ENCODE results near the gene CLIC4.
A peak's percentile ranks its signal among the peaks of the same experiment; 100 is the strongest.
"Not testable (repeated sequence)": the region's sequence is repeated elsewhere in the genome, so short reads cannot be mapped to it uniquely, and the experiment has no call there.

Gene CLIC4

DNA sequence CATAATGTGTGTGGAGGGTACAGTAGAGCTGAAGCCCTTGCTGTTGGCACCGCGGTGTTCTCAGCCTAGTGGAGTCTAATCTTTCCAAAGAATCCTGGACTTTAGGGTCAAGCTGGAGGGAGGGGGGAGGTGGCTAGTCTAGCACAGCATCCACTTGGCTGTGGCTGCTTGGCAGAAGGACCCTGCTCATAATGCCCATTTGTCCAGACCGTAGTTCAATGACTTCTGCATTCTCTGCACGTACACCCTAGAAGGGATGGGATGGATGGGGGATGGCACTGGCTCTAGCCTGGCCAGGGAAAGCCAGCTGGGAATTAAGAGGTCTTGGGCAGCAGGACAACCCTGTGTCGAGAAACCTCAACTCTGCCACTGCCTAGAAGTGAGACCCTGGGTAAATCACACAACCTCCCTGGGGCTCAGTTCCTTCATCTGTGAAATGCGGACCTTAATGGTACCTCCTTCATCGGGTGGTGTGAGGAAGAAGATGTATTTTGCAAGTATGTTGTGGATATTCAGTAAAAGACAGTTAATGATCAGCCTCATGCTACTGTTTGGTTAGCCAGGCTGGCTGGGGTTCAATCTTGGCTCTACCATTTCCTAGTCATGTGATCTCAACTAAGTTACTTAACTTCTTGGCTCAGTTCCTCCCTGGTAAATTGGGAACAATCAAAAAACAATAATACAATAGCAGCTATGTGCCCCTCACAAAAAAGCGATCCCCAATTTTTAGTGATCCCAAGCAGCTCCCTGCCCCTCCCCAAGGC is 27.2 kb upstream of the CLIC4 start:
- TF ChIP-seq, protein P1, sequence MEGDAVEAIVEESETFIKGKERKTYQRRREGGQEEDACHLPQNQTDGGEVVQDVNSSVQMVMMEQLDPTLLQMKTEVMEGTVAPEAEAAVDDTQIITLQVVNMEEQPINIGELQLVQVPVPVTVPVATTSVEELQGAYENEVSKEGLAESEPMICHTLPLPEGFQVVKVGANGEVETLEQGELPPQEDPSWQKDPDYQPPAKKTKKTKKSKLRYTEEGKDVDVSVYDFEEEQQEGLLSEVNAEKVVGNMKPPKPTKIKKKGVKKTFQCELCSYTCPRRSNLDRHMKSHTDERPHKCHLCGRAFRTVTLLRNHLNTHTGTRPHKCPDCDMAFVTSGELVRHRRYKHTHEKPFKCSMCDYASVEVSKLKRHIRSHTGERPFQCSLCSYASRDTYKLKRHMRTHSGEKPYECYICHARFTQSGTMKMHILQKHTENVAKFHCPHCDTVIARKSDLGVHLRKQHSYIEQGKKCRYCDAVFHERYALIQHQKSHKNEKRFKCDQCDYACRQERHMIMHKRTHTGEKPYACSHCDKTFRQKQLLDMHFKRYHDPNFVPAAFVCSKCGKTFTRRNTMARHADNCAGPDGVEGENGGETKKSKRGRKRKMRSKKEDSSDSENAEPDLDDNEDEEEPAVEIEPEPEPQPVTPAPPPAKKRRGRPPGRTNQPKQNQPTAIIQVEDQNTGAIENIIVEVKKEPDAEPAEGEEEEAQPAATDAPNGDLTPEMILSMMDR (conservative IDR thresholded peaks at IDR 0.05; ENCODE audit: low read depth, low read length): no peak
- no peak overlapping the region for H3K4me2 ChIP-seq
- H3K9ac ChIP-seq: no peak overlapping the region
- no peaks in the 10 kb centered on the region for H3K36me3 ChIP-seq (ENCODE audit: insufficient read depth)
- H4K20me1 ChIP-seq (ENCODE audit: insufficient read depth): no peaks in the 10 kb centered on the region
- H3K4me3 ChIP-seq (IDR thresholded peaks at IDR 0.05; ENCODE audit: insufficient read depth, low read depth, low read length): no peak overlapping the region
- no peaks in the 10 kb centered on the region for H3K27me3 ChIP-seq (ENCODE audit: insufficient read depth, low read depth)
- no peak overlapping the region for H2AFZ ChIP-seq (ENCODE audit: low read depth)
- no peaks in the 10 kb centered on the region for H3K79me2 ChIP-seq (ENCODE audit: insufficient read depth, low read depth)
- no peak overlapping the region for H3K27ac ChIP-seq
- peaks cover 10% of the 10 kb centered on the region for H3K4me1 ChIP-seq (ENCODE audit: low read depth, poor library complexity, severe bottlenecking)

DNA sequence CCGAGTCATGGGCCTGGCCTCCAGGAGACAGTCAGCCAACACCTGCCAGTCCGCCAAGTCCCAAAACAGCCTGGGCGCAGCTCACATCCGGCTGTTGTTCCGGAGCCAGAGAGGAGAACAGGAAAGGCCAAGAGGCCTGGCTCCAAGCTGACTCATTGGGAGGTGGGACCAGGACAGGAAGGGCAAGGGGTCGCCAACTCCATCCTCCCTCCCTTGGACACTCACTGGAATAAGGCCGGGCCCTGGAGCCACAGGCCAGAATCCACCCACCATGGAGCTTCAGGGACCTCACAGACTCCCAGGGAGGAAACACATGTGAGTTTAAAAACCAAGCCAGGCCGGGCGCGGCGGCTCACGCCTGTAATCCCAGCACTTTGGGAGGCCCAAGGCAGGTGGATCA is 25.1 kb upstream of the CLIC4 start:
- Histone ChIP-seq H3K27ac (no peak overlapping the region), H3K9ac (no peak overlapping the region), H3K4me2 (no peak overlapping the region), H3K4me1 (ENCODE audit: low read depth, poor library complexity, severe bottlenecking) (peaks cover 17% of the 10 kb centered on the region), H3K79me2 (ENCODE audit: insufficient read depth, low read depth) (no peaks in the 10 kb centered on the region), H3K36me3 (ENCODE audit: insufficient read depth) (no peaks in the 10 kb centered on the region), H2AFZ (ENCODE audit: low read depth) (no peak overlapping the region), H3K27me3 (ENCODE audit: insufficient read depth, low read depth) (no peaks in the 10 kb centered on the region), H3K4me3 (IDR thresholded peaks at IDR 0.05; ENCODE audit: insufficient read depth, low read depth, low read length) (no peak overlapping the region), H4K20me1 (ENCODE audit: insufficient read depth) (no peaks in the 10 kb centered on the region)
- TF ChIP-seq, protein P1 (conservative IDR thresholded peaks at IDR 0.05; ENCODE audit: low read depth, low read length): no peak

DNA sequence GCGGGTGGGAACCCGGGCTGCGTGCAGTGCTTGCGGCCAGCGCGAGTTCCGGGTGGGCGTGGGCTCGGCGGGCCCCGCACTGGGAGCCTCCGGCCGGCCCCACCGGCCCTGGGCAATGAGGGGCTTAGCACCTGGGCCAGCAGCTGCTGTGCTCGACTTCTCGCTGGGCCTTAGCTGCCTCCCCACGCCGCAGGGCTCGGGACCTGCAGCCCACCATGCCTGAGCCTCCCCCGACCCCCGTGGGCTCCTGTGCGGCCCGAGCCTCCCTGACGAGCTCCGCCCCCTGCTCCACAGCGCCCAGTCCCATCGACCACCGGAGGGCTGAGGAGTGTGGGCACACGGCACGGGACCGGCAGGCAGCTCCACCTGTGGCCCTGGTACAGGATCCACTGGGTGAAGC is 23.7 kb upstream of the CLIC4 start:
- Histone ChIP-seq H3K4me3 (IDR thresholded peaks at IDR 0.05; ENCODE audit: insufficient read depth, low read depth, low read length) (no peak overlapping the region), H3K4me1 (ENCODE audit: low read depth, poor library complexity, severe bottlenecking) (peaks cover 22% of the 10 kb centered on the region), H4K20me1 (ENCODE audit: insufficient read depth) (no peaks in the 10 kb centered on the region), H3K4me2 (no peak overlapping the region), H3K36me3 (ENCODE audit: insufficient read depth) (no peaks in the 10 kb centered on the region), H3K9ac (no peak overlapping the region), H2AFZ (ENCODE audit: low read depth) (no peak overlapping the region), H3K79me2 (ENCODE audit: insufficient read depth, low read depth) (no peaks in the 10 kb centered on the region), H3K27me3 (ENCODE audit: insufficient read depth, low read depth) (no peaks in the 10 kb centered on the region), H3K27ac (no peak overlapping the region)
- TF ChIP-seq, protein P1 (conservative IDR thresholded peaks at IDR 0.05; ENCODE audit: low read depth, low read length): no peak

DNA sequence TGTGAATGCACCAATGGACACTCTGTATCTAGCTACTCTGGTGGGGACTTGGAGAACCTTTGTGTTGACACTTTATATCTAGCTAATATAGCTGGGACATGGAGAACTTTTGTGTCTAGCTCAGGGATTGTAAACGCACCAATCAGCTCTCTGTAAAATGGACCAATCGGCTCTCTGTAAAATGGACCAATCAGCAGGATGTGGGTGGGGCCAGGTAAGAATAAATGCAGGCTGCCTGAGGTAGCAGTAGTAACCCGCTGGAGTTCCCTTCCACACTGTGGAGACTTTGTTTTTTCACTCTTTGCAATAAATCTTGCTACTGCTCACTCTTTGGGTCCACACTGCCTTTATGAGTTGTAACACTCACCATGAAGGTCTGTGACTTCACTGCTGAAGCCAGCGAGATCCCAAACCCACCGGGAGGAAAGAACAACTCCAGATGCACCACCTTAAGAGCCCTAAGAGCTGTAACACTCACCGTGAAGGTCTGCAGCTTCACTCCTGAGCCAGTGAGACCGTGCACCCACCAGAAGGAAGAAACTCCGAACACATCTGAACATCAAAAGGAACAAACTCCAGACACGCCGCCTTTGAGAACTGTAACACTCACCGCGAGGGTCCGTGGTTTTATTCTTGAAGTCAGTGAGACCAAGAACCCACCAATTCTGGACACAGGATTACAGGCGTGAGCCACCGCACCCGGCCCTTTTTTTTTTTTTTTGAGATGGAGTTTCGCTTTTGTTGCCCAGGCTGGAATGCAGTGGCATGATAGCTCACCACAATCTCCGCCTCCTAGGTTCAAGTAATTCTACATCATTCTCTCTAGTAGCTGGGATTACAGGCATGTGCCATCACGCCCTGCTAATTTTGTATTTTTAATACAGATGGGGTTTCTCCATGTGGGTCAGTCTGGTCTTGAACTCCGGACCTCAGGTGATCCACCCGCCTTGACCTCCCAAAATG is 22.9 kb upstream of the CLIC4 start:
- peak overlapping the region; percentile 18; the same call in 1 of the 2 replicates for H2AFZ ChIP-seq (ENCODE audit: low read depth)
- H3K79me2 ChIP-seq (ENCODE audit: insufficient read depth, low read depth); H3K27me3 ChIP-seq (ENCODE audit: insufficient read depth, low read depth); H4K20me1 ChIP-seq (ENCODE audit: insufficient read depth); H3K36me3 ChIP-seq (ENCODE audit: insufficient read depth); H3K9ac ChIP-seq; H3K4me3 ChIP-seq (IDR thresholded peaks at IDR 0.05; ENCODE audit: insufficient read depth, low read depth, low read length): not testable (repeated sequence)
- H3K4me1 ChIP-seq (ENCODE audit: low read depth, poor library complexity, severe bottlenecking): peaks cover 30% of the 10 kb centered on the region
- H3K27ac ChIP-seq: peak overlapping the region; percentile 47; the same call in 1 of the 2 replicates
- H3K4me2 ChIP-seq: peak overlapping the region; percentile 8; the same call in 1 of the 2 replicates
